ENCODE data around the gene RBFOX1.

The RBFOX1 gene

GRCh38 chr16:7373776-7374175 lies 41.1 kb downstream of the RBFOX1 start:
- DNase-seq (ENCODE audit: low spot score) = no peak

- no peak for DNase-seq (ENCODE audit: low spot score)
Observed at GRCh38 chr16:7374614-7375174, 42.0 kb downstream of the RBFOX1 start.

- DNase-seq (ENCODE audit: low spot score) = no peak
Observed at GRCh38 chr16:7376227-7376626, 43.6 kb downstream of the RBFOX1 start.

- DNase-seq (ENCODE audit: low spot score) = no peak
Observed at GRCh38 chr16:7377231-7377630, 44.6 kb downstream of the RBFOX1 start.

GRCh38 chr16:7378024-7378695 lies 45.5 kb downstream of the RBFOX1 start:
- DNase-seq (ENCODE audit: low spot score) = no peak

GRCh38 chr16:7380441-7380840 lies 47.8 kb downstream of the RBFOX1 start:
- DNase-seq (ENCODE audit: low spot score) = no peak

GRCh38 chr16:7380911-7381310 lies 48.3 kb downstream of the RBFOX1 start:
- no peak for DNase-seq (ENCODE audit: low spot score)

GRCh38 chr16:7381671-7382070 lies 49.0 kb downstream of the RBFOX1 start:
- no peak for DNase-seq (ENCODE audit: low spot score)

- DNase-seq (ENCODE audit: low spot score) = no peak
Observed at GRCh38 chr16:7382521-7382920, 49.9 kb downstream of the RBFOX1 start.

- DNase-seq (ENCODE audit: low spot score) = no peak
Observed at GRCh38 chr16:7390974-7391373, 58.3 kb downstream of the RBFOX1 start.

GRCh38 chr16:7391694-7392093 lies 59.0 kb downstream of the RBFOX1 start:
- no peak for DNase-seq (ENCODE audit: low spot score)

GRCh38 chr16:7392206-7392605 lies 59.6 kb downstream of the RBFOX1 start:
- DNase-seq (ENCODE audit: low spot score) = no peak

GRCh38 chr16:7393680-7394079 lies 61.0 kb downstream of the RBFOX1 start:
- no peak for DNase-seq (ENCODE audit: low spot score)

GRCh38 chr16:7394720-7395336 lies 62.2 kb downstream of the RBFOX1 start:
- DNase-seq (ENCODE audit: low spot score) = no peak

GRCh38 chr16:7397901-7398300 lies 65.3 kb downstream of the RBFOX1 start:
- DNase-seq (ENCODE audit: low spot score) = no peak

- no peak for DNase-seq (ENCODE audit: low spot score)
Observed at GRCh38 chr16:7398536-7398935, 65.9 kb downstream of the RBFOX1 start.

GRCh38 chr16:7399296-7399695 lies 66.7 kb downstream of the RBFOX1 start:
- no peak for DNase-seq (ENCODE audit: low spot score)

- no peak for DNase-seq (ENCODE audit: low spot score)
Observed at GRCh38 chr16:7400117-7400890, 67.7 kb downstream of the RBFOX1 start.

GRCh38 chr16:7404217-7404616 lies 71.6 kb downstream of the RBFOX1 start:
- DNase-seq (ENCODE audit: low spot score) = no peak

GRCh38 chr16:7405166-7405565 lies 72.5 kb downstream of the RBFOX1 start:
- DNase-seq (ENCODE audit: low spot score) = peak; percentile 80

- no peak for DNase-seq (ENCODE audit: low spot score)
Observed at GRCh38 chr16:7408700-7409365, 76.2 kb downstream of the RBFOX1 start.

- no peak for DNase-seq (ENCODE audit: low spot score)
Observed at GRCh38 chr16:7419441-7419840, 86.8 kb downstream of the RBFOX1 start.
